ENCODE measurements around the gene EXOSC5.

The EXOSC5 gene

DNA sequence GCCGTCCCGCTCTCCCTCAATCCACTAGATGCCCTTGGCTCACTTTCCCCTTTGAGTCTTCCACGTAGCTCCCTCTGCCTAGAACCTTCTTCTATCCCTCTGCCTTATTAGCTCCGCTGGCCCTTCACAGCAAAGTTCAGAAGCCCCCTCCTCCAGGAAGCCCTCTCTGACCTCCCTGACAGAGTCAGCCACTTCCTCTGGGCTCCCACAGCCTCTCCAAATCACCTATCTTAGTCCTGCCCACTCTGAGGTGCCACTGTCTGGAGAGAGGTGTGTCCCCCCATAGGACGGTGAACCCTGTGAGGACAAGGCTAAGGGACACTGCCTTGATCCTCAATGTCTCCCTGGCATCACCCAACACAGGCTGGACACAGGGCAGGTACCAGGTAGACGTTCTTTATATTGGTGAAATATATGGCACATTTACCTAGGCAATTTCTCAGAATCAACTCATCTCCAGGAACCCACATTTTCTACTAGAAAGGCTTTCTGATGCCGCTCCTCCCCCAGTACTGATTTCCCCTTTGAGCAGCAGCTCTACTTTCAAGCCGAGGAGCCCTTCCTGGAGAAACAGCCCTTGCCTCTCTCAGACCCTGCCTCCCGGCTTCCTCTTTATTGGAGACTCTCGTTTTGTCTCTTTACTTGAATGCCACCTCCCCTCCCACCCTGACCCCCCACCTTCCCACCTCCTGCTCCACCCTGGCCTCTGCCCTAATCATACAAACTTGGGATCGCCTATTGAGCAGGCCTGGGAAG, 40.0 kb downstream of the EXOSC5 start:
- DNase-seq = no peak
- Histone ChIP-seq H3K4me2 (ENCODE audit: low read length, poor library complexity, severe bottlenecking) (no peak overlapping the region), H2BK15ac (ENCODE audit: low read depth, poor library complexity, severe bottlenecking) (no peak overlapping the region), H4K91ac (ENCODE audit: low read length) (no peak overlapping the region), H3K23ac (ENCODE audit: low read length in 2 of 2) (no peak overlapping the region), H3K27ac (ENCODE audit: low read length, poor library complexity, severe bottlenecking) (no peak overlapping the region), H3K18ac (ENCODE audit: low read depth in 1 of 2, low read length in 2 of 2) (no peak overlapping the region), H3K4ac (ENCODE audit: low read depth in 1 of 2, low read length in 2 of 2) (no peak overlapping the region), H3K9me3 (ENCODE audit: control insufficient read depth, low read length) (no peaks in the 10 kb centered on the region), H3K4me1 (ENCODE audit: control insufficient read depth, insufficient read depth, low read depth, low read length) (peaks cover 3% of the 10 kb centered on the region), H3K4me3 (ENCODE audit: insufficient read depth in 1 of 2, low read depth in 1 of 2, low read length in 2 of 2) (no peak overlapping the region), H2AK5ac (ENCODE audit: low read length, severe bottlenecking) (no peak overlapping the region), H2AFZ (ENCODE audit: low read depth, low read length) (no peak overlapping the region), H2BK5ac (ENCODE audit: low read depth, low read length, poor library complexity, severe bottlenecking) (no peak overlapping the region), H4K8ac (ENCODE audit: low read length) (no peak overlapping the region), H3K14ac (ENCODE audit: low read length in 2 of 2) (no peak overlapping the region), H2BK12ac (ENCODE audit: low read length in 2 of 2) (no peak overlapping the region), H3K36me3 (ENCODE audit: control insufficient read depth in 1 of 2, insufficient read depth in 2 of 2, low read depth in 1 of 2, low read length in 2 of 2) (peaks cover 0 to 11% of the 10 kb centered on the region in 2 experiments), H2BK120ac (ENCODE audit: low read depth, low read length) (no peak overlapping the region), H3K9ac (ENCODE audit: low read length) (no peak overlapping the region), H3K79me1 (replicated peaks; ENCODE audit: low read length, poor library complexity, severe bottlenecking) (peaks cover 9% of the 10 kb centered on the region), H3K27me3 (ENCODE audit: control insufficient read depth in 1 of 2, insufficient read depth in 1 of 2, low read length in 2 of 2) (no peaks in the 10 kb centered on the region)
- 87% methylated on average over 11 of the region's 11 CpGs for WGBS

DNA sequence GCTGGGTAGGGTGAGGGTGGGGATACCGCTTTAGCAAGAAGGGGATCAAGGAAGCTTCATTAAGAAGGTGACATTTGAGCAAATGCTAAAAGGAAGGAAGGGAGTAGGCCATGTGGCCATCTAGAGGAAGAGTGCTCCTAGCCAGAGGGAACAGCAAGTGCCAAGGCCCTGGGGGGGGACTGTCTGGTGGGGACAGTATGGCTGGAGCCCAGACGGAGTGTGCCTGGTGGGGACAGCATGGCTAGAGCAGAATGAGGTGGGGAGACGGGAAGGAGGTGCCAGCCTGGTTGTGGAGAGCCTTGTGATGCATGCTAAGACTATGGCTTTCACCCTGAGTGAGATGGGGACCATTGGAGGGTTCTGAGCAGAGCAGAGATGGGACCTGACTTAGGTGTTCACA, 41.4 kb downstream of the EXOSC5 start:
- WGBS = 96% methylated on average over 3 of the region's 3 CpGs

DNA sequence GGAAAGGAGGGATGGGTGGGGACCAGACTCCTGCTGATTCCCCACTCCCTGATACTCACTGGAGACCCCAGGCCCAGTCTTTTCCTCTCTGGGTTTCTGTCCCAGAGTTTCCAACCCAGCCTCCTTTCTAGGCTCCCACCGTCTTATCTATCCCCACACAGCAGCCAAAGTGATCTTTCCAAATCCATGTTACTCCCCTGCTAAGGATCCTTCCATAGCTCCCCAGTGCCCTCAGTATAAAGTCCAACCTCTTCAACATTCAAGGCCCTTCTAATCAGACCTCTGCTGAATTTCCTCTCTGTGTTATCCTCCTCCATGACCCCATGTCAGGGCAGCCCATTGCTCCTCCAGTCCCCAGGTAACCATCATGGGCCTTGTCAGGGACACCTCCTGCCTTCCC, 42.1 kb downstream of the EXOSC5 start:
- Histone ChIP-seq H3K27me3 (ENCODE audit: control insufficient read depth in 1 of 2, insufficient read depth in 1 of 2, low read length in 2 of 2) (no peaks in the 10 kb centered on the region), H3K23ac (ENCODE audit: low read length in 2 of 2) (no peak overlapping the region), H2BK15ac (ENCODE audit: low read depth, poor library complexity, severe bottlenecking) (no peak overlapping the region), H3K4me1 (ENCODE audit: control insufficient read depth, insufficient read depth, low read depth, low read length) (peaks cover 8% of the 10 kb centered on the region), H3K9me3 (ENCODE audit: control insufficient read depth, low read length) (no peaks in the 10 kb centered on the region), H3K79me1 (replicated peaks; ENCODE audit: low read length, poor library complexity, severe bottlenecking) (peaks cover 8% of the 10 kb centered on the region), H3K4ac (ENCODE audit: low read depth in 1 of 2, low read length in 2 of 2) (no peak overlapping the region), H3K27ac (ENCODE audit: low read length, poor library complexity, severe bottlenecking) (no peak overlapping the region), H3K4me3 (ENCODE audit: insufficient read depth in 1 of 2, low read depth in 1 of 2, low read length in 2 of 2) (no peak overlapping the region), H3K4me2 (ENCODE audit: low read length, poor library complexity, severe bottlenecking) (no peak overlapping the region), H3K18ac (ENCODE audit: low read depth in 1 of 2, low read length in 2 of 2) (no peak overlapping the region), H4K91ac (ENCODE audit: low read length) (no peak overlapping the region), H2BK120ac (ENCODE audit: low read depth, low read length) (no peak overlapping the region), H2AK5ac (ENCODE audit: low read length, severe bottlenecking) (no peak overlapping the region), H3K36me3 (ENCODE audit: control insufficient read depth in 1 of 2, insufficient read depth in 2 of 2, low read depth in 1 of 2, low read length in 2 of 2) (peaks cover 0 to 11% of the 10 kb centered on the region in 2 experiments), H3K9ac (ENCODE audit: low read length) (no peak overlapping the region), H2BK12ac (ENCODE audit: low read length in 2 of 2) (no peak overlapping the region), H2BK5ac (ENCODE audit: low read depth, low read length, poor library complexity, severe bottlenecking) (no peak overlapping the region), H3K14ac (ENCODE audit: low read length in 2 of 2) (no peak overlapping the region), H4K8ac (ENCODE audit: low read length) (no peak overlapping the region), H2AFZ (ENCODE audit: low read depth, low read length) (no peak overlapping the region)
- WGBS = 93% methylated on average over 1 of the region's 1 CpG
- no peak for DNase-seq

More for the DNA sequence above, 41.4 kb downstream of the EXOSC5 start:
- no peak overlapping the region for H3K4ac ChIP-seq (ENCODE audit: low read depth in 1 of 2, low read length in 2 of 2)
- no peak overlapping the region for H4K8ac ChIP-seq (ENCODE audit: low read length)
- no peak overlapping the region for H2BK120ac ChIP-seq (ENCODE audit: low read depth, low read length)
- H2BK5ac ChIP-seq (ENCODE audit: low read depth, low read length, poor library complexity, severe bottlenecking) = no peak overlapping the region
- H3K14ac ChIP-seq (ENCODE audit: low read length in 2 of 2) = no peak overlapping the region
- peaks cover 4% of the 10 kb centered on the region for H3K4me1 ChIP-seq (ENCODE audit: control insufficient read depth, insufficient read depth, low read depth, low read length)
- H3K18ac ChIP-seq (ENCODE audit: low read depth in 1 of 2, low read length in 2 of 2) = no peak overlapping the region
- H3K9ac ChIP-seq (ENCODE audit: low read length) = no peak overlapping the region
- no peak overlapping the region for H2AFZ ChIP-seq (ENCODE audit: low read depth, low read length)
- H2BK12ac ChIP-seq (ENCODE audit: low read length in 2 of 2) = no peak overlapping the region
- H4K91ac ChIP-seq (ENCODE audit: low read length) = no peak overlapping the region
- H2AK5ac ChIP-seq (ENCODE audit: low read length, severe bottlenecking) = no peak overlapping the region
- H3K27ac ChIP-seq (ENCODE audit: low read length, poor library complexity, severe bottlenecking) = no peak overlapping the region
- H3K36me3 ChIP-seq (ENCODE audit: control insufficient read depth in 1 of 2, insufficient read depth in 2 of 2, low read depth in 1 of 2, low read length in 2 of 2) = peaks cover 0 to 11% of the 10 kb centered on the region in 2 experiments
- H3K79me1 ChIP-seq (replicated peaks; ENCODE audit: low read length, poor library complexity, severe bottlenecking) = peaks cover 9% of the 10 kb centered on the region
- no peak overlapping the region for H2BK15ac ChIP-seq (ENCODE audit: low read depth, poor library complexity, severe bottlenecking)
- no peak overlapping the region for H3K4me2 ChIP-seq (ENCODE audit: low read length, poor library complexity, severe bottlenecking)
- no peak overlapping the region for H3K4me3 ChIP-seq (ENCODE audit: insufficient read depth in 1 of 2, low read depth in 1 of 2, low read length in 2 of 2)
- no peaks in the 10 kb centered on the region for H3K27me3 ChIP-seq (ENCODE audit: control insufficient read depth in 1 of 2, insufficient read depth in 1 of 2, low read length in 2 of 2)
- H3K23ac ChIP-seq (ENCODE audit: low read length in 2 of 2) = no peak overlapping the region
- H3K9me3 ChIP-seq (ENCODE audit: control insufficient read depth, low read length) = no peaks in the 10 kb centered on the region
- no peak for DNase-seq

DNA sequence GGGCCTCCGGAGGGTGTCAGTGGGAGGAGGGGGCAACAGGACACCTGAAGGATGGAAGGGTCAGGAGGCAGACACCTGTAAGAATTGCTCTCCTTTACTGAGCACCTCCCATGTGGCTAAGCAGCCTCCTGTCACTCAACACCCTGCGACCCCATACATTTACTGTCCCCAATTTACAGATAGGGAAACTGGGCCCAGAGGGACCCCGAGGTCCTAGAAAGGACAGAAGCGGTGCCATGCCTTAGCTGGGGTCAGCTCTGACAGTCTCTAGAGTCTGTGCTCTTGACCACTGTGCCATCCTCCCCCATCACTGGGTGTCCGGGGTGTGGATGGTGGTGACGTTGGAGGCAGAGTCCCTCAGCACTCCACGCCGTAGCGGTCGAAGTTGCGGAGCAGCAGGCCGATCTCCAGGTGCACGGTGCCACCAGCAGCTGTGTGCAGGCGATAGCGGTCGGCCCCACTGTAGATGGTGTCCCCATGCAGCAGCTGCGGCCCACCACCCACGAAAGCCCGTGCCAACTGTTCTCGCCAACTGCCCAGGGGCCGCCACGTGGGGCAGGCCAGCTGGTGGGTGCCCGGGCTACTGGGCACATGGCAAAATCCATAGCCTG, 42.7 kb downstream of the EXOSC5 start:
- 96% methylated on average over 21 of the region's 23 CpGs for WGBS
- peaks cover 10% of the 10 kb centered on the region for H3K4me1 ChIP-seq (ENCODE audit: control insufficient read depth, insufficient read depth, low read depth, low read length)
- H3K4me2 ChIP-seq (ENCODE audit: low read length, poor library complexity, severe bottlenecking) = peak overlapping the region; percentile 34
- no peak for DNase-seq
- H3K27me3 ChIP-seq (ENCODE audit: control insufficient read depth in 1 of 2, insufficient read depth in 1 of 2, low read length in 2 of 2) = no peaks in the 10 kb centered on the region
- no peak overlapping the region for H2AK5ac ChIP-seq (ENCODE audit: low read length, severe bottlenecking)
- H4K8ac ChIP-seq (ENCODE audit: low read length) = no peak overlapping the region
- peak overlapping the region; percentile 3 for H4K91ac ChIP-seq (ENCODE audit: low read length)
- peaks cover 0 to 11% of the 10 kb centered on the region in 2 experiments for H3K36me3 ChIP-seq (ENCODE audit: control insufficient read depth in 1 of 2, insufficient read depth in 2 of 2, low read depth in 1 of 2, low read length in 2 of 2)
- H3K27ac ChIP-seq (ENCODE audit: low read length, poor library complexity, severe bottlenecking) = no peak overlapping the region
- peak overlapping the region in 1 of 2 experiments; percentile 81 for H3K23ac ChIP-seq (ENCODE audit: low read length in 2 of 2)
- H3K14ac ChIP-seq (ENCODE audit: low read length in 2 of 2) = peak overlapping the region in 1 of 2 experiments; percentile 73
- no peak overlapping the region for H2AFZ ChIP-seq (ENCODE audit: low read depth, low read length)
- peak overlapping the region in 1 of 2 experiments; percentile 54 for H3K18ac ChIP-seq (ENCODE audit: low read depth in 1 of 2, low read length in 2 of 2)
- H3K79me1 ChIP-seq (replicated peaks; ENCODE audit: low read length, poor library complexity, severe bottlenecking) = peaks cover 6% of the 10 kb centered on the region
- no peaks in the 10 kb centered on the region for H3K9me3 ChIP-seq (ENCODE audit: control insufficient read depth, low read length)
- no peak overlapping the region for H2BK5ac ChIP-seq (ENCODE audit: low read depth, low read length, poor library complexity, severe bottlenecking)
- no peak overlapping the region for H2BK120ac ChIP-seq (ENCODE audit: low read depth, low read length)
- H2BK15ac ChIP-seq (ENCODE audit: low read depth, poor library complexity, severe bottlenecking) = no peak overlapping the region
- H3K4me3 ChIP-seq (ENCODE audit: insufficient read depth in 1 of 2, low read depth in 1 of 2, low read length in 2 of 2) = peak overlapping the region; percentile 10 to 63
- H3K9ac ChIP-seq (ENCODE audit: low read length) = peak overlapping the region; percentile 70
- peak overlapping the region in 1 of 2 experiments; percentile 55 for H3K4ac ChIP-seq (ENCODE audit: low read depth in 1 of 2, low read length in 2 of 2)
- peak overlapping the region in 1 of 2 experiments; percentile 75 for H2BK12ac ChIP-seq (ENCODE audit: low read length in 2 of 2)
